GM04504 (cell line): Measurements from ENCODE around the gene CIROP.
A peak's percentile ranks its signal among the peaks of the same experiment; 100 is the strongest.
"Not testable (repeated sequence)": the region's sequence is repeated elsewhere in the genome, so short reads cannot be mapped to it uniquely, and the experiment has no call there.

Source experiments
- DNase-seq: peaks from one replicate; pipeline ENCODE4 v3.0.0-alpha.2; 2012; ENCODE audit warnings: low read depth

CIROP gene

DNA sequence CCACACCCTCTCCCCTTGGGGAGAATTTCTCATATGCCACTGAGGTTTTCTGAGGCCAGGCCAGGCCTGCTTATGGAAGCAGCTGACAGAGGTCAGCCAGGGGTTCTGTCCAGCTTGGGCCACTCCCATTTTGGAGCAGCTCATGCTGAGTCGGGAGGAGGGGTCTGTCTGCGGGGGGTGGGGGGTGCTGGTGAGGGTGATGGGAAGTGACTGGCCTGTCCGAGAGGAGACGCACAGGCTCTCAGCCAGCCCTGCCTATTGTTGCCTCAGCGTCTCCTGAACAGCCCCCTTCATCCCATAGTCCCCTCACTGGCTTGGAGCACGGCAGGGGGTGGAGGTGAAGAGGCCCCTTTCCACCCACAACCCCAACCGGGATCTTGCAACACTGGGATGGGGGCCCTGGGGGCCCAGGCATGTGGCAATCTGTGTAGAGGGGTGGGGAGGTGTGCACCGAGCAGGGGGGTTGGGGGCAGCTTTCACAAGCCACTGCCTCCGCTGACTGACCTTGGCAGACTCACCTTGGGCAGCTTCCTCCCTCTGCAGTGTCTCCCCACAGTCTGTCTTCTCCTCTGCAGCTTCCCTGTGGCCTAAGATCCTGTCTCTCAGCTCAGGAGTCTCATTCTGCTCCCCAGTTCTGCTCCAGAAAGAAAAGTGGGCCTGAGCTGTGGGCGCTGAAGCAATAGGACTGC, 8.8 kb upstream of the CIROP start:
- DNase-seq: no peak

DNA sequence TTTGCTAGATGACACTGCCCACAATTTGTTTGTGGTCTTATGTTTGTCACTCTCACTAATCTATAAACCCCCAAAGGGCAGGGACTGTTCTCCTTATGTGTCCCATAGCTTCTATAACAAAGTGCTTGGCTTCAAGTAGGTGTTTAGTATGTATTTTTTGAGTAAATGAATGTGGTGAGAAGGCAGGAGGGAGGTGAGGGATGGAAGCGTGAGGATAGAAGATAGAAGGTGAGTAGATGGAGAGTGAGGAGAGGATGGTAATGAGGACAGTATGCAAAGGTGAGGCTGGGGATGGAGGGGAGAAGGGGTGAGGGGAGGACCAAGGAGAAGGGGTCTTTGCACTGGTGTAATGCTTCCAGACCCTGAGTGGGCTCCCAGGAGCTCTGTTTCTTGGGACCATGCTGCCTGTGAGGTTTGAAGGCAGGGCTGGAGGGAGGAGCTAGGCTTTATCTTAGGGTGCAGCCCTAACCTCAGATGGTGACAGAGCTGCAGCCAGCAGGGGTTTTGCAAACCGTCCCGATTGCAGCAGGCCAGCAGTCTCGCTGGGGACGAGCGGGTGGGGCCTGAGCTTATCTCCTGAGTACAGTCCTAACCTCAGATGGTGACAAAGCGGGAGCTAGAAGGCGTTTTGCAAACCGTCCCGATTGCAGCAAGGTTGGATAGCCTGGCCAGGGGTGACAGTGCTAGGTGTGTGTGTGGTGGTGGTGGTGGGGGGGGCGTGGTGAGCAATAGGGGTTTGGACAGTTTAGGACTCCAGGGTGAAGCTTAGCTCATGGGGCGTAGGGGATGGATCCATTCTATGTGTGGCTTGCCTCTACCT, 7.8 kb upstream of the CIROP start:
- DNase-seq: no peak

DNA sequence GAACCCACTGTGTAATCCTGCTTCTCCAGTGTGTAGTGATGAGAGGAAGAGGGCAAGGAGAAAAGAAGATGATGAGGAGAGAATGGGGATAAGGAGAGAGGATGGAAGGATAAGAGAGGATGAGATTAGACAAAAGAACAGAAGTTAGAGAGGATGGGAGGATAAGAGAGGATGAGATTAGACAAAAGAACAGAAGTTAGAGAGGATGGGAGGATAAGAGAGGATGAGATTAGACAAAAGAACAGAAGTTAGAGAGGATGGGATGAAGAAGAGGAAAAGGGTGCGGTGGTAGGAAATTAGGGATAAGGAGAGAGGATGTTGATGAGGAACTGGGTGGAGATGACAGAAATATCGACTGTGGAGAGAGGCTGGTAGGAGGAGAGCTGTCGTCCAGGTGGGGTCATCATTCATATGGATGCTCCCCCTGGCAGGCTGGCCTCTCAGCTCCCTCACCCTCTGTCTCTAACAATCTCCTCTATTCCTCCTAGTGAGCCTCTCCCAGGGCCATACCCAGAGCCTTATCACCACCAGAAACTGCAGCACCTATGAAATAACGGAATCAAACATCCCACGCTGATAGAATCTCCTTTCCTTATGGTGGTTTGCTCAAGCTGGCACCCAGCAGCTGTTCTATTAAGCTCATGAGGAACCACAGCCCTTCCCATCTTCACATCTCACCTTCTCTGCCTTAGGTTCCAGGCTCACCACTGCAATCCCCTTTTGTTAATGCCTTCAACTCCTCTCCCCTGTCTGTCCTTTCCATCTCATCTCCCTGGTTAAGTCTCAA, 6.0 kb upstream of the CIROP start:
- DNase-seq: no peak

DNA sequence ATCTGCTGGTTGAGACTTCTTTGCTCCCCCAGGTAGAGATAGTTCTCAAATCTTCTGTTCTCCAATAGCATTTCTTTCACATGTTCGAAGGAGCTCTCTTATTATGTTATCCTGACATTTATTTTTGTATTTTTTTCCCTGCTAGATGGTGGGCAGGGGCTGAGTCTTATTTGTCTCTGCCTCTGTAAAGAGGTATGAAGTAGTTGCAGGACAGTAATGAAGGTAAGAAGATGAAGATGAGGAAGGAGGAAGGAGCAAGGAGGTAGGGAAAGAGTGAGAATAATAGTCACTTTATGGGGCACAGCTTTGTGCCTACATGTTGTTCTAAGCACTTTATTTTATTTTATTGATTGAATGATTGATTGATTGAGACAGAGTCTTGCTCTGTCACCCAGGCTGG, 5.0 kb upstream of the CIROP start:
- DNase-seq: no peak

DNA sequence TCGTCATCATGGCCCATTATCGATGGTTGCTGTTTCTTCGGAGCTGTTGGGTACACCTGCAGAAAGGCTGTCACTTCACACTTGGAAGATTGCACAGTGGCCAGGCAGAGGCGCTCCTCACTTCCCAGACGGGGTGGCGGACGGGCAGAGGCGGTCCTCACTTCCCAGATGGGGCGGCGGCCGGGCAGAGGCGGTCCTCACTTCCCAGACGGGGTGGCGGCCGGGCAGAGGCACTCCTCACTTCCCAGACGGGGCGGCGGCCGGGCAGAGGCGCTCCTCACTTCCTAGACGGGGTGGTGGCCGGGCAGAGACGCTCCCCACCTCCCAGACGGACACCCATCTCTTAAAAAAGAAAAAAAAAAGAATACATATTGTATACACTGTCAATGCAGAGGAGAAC, 3.4 kb upstream of the CIROP start:
- not testable (repeated sequence) for DNase-seq

DNA sequence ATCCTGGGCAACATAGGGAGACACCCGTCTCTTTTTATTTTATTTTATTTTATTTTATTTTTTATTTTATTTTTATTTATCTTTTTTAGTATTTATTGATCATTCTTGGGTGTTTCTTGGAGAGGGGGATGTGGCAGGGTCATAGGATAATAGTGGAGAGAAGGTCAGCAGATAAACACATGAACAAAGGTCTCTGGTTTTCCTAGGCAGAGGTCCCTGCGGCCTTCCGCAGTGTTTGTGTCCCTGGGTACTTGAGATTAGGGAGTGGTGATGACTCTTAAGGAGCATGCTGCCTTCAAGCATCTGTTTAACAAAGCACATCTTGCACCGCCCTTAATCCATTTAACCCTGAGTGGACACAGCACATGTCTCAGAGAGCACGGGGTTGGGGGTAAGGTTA, 2.8 kb upstream of the CIROP start:
- DNase-seq: not testable (repeated sequence)

DNA sequence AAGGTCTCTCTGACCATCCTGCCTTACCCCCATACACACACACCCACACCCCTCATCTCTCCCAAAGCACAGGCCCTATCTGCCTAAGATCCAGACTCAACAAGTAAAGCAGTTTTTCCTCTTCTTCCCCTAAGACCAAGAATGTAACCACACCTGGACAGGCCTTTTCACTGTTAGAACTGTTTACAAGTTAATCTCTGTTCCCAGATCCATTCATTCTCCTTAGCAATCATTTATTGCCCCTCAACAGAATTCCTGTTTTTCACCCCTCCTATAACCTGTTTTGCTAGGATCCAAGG, 1.9 kb upstream of the CIROP start:
- DNase-seq: no peak

DNA sequence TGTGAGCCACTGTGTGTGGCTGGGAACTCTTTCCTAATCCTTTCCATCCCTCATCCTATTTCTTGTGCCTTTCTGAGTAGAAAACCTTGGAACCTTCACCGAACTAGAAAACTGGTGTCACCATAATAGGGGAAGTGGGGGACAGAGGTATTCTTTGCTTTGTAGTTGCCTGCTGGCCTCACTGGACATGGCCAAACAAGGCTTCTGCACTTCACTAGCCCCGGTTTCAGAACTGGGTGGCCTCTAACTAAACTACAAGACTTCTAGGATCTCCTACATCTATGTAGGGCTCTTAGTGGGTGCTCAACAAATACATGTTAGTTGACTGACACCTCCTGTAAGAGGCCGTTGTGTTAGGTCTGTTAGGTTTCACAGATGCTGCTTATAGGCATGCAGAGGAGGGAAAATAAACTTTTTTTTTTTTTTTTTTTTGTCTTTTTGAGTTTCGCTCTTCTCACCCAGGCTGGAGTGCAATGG, 597 bp upstream of the CIROP start:
- DNase-seq: no peak

DNA sequence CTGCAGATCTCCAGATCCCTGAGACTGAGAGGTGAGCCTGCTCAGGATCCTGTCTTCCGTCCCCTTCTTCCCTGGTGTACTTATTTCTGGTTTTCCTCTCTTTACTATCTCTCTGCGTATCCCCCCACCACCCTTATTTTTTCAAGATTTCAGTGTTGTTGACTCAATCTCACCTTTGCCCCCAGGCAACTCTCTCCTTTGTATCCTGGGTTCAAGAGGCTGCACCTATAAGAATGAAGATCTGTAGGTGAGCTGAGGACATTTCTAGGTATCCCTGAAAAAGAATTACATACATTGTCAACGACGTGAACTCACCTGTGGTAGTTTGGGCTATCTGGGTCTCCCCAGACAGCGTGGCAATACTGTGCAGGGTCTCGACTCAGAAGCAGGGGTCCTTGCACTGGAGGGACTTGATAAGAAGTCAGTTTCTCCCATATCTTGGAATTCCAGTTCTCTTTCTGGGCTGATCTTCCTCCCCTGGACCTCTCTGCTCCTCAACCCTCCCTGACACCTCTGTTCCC, 659 bp downstream of the CIROP start:
- DNase-seq: no peak

DNA sequence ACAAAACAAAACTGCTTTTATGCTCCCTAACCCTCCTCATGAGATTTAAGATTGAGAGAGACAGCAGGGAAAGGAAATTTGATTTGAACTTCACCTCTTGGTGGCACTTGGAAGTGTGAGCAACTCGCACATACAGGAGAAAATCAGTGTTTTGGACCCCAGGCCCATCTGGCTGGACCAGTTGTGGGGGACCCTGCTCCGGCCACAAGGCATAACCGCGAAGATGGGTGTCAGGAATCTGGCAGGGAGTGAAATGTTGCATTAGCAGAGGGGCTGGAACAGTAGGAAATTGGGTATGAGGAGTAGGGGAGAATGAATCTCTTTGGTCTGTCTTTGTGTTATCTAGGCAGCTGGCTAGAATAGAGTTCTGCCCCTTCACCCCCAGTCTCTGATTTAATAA, 1.2 kb downstream of the CIROP start:
- no peak for DNase-seq

DNA sequence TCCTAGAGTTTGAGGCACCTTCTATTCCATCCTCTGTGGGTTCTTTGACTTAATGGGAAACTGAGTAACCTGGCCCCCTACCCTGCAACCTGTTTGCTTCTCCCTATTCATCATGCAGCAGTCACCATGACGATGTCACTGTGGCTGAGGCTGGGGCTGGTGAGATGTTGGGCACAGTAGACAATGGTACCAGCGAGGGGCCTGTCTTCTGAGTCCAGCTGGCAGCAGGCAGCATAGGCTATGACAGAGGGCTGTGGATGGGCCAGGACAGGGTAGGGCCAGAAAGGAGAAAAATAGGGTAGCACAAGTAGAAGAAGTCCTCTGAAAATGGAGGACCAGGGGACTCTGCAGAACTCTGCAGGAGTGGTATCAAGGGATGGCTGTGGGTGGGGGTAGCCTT, 2.0 kb downstream of the CIROP start:
- no peak for DNase-seq

DNA sequence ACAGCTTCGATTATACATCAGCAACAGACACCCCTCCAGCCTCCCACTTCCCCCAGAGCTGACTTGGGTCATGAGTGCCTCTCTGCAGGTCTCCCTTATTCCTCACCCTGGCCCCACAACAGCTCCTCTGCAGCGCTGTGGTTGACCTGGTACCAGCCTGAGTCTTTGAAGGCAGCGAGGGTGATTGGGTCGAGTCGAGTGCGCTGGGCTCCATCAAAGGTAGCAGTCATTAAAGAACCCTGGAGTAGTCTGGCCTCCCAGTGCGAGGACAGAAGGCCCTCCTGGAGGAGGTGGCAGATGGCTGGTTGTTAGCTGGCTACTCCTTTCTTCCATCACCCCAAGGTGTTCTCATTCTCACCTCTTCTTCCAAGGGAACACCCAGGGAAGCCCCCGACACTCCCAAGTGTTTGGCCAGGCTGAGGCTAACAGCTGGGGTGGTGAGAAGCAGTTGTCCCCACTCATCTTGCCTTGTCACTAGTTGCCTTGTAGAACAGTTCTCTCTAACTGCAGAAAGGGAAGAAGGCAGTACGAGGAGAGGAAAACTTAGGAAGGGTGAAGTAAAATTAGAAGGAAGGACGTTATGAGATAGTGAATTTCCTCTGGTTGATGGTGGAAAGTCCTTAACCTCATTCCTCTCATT, 2.7 kb downstream of the CIROP start:
- DNase-seq: no peak

DNA sequence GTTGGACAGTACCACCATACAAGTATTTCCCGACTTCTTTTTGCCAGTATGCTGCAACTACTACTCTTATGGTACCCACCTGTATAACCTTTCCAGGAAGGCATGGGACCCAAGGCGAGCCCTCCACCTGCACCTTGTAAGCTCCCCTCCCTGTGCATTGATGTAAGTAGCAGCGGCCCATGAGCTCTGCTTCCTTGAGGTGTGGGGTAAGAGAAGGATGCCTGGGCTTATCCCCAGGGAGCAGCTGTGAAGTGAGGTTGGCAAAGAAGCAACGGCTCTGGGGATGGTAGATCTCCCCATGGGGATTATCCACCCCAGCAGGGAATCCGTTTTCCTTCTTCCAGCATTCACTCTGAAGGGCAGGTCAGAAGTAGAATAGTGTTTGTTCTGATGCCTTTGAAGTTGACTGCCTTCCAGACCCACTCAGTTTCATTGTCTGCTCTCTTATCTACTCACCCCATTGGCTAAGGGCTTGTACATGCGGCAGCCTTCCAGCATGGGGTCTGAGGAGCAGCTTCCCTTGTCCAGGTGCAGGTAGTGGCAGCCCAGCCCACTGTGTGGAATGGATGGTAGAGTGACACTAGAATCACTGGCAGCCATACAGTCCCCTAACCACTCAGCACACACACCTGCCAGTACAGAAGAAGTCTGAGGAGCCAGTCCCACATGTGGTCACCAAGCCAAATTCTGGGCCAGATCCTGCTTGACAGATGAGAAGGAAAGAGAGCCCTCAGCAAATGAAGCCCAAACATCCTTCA, 3.4 kb downstream of the CIROP start:
- no peak for DNase-seq

DNA sequence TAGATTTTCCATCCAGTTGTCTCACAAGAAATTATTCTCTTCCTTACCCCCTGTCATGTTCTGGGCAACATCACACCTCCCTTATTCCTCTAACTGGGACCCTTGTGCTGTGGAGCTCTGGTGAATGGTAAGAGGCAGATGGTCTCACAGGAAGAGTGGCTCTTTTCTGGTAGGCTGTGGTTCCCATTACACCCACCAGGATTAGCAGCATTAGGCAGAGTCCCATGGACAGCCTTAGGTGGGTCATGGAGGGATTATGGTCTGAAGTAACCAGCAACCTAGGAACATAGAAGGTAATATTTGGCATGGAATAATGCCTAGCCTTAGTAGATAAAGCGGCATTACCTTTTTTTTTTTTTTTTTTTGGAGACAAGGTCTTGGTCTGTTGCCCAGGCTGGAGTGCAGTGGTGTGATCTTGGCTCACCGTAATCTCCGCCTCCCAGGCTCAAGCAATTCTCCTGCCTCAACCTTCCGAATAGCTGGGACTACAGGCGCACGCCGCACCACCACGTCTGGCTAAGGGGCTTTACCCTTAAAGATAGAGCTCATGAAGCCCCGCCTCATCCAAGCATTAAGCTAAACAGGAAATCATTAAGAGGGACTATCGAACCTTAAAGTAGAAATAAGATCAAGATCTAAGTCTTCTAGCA, 5.5 kb downstream of the CIROP start:
- no peak for DNase-seq

DNA sequence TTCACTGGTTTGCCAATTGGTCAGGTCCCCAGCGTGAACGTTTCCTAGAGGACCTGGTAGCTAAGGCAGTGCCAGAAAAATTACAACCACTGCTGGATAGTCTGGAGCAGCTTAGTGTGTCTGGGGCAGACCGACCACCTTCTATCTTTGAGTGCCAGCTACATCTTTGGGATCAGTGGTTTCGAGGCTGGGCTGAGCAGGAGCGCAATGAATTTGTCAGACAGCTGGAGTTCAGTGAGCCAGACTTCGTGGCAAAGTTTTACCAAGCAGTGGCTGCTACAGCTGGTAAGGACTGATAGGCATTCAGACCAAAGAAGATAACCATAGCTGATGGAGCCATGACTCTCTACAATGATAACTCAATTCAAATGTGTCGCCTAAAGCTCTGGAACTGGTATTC, 7.0 kb downstream of the CIROP start:
- no peak for DNase-seq

DNA sequence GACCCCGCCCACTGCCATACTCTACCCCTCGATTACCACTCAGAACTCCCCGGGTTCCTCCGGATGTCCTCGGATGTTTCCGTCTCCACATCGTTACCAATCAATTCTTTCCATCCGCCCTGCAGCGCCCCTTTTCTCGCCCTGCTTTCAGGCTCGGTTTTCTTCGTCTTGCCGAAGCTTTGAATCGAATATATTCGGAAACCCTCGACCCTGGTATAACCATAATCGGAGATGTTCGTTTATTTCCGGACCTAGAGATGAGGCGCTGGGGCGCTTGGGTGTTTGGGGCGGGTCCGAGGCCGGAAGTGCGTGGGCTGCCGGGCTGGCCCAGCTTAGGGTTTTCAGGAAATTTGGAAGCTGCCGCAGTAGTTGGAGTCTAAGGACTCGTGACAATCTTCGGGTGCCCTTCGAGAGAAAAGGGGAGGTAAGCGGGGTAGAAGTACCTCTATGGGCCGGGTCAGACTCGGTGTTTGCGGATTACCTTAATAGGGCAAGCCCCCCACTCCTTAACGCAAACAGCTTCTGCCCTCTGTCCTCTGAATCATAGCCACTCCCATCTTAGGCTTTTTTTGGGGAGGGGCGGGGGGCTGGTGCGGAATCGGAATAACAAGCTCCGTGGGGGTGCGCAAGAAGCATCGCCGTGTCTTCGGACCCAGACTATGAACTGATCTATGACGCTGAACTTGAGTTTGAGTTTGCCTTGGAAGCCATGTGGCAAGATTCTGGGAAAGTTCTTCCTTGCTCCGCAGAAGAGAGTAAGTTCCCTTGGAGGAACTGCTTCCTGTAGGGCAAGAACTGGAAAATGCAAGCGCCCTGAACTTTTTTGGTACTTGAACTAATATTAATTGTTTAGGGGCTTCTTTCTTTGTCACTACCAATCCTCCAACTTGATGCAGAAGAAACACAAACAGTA, 9.3 kb downstream of the CIROP start, which contains the start of gene C14orf119:
TSS of gene C14orf119 (plus strand) at position 310 of the 913 bp plus-strand sequence. CDS start 2,154 bp downstream, outside the sequence.
- DNase-seq: peak; percentile 99

DNA sequence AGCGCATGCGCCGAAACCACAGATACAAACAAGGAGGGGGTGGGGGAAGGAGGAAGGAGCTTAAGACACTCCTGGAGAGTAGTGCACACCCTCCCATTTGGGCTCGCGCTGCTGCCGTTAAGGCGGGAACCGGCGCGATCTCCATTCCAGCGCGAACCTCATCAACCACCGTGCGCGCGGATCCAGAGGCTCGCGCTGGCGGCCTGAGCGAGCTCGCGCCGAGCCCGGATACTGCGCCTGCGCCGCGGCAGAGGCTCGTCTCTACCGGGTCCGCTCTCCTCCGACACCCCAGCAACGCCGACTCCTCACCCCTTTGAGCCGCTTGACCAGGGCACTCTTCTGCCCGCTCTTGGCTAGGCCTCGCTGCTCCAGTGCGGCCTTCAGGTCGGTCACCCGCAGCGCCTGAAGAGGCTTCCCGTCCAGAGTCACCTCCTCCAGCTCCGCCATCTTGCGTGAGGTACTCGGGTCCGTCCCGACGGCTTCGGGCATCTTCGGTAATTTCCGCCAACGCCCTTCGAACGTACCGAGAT, 10.1 kb downstream of the CIROP start, which contains the start of gene ACIN1:
TSS of gene ACIN1 (minus strand) at position 471 of the 530 bp plus-strand sequence. CDS start at position 447, 24 bp downstream.
- peak; percentile 62 for DNase-seq

DNA sequence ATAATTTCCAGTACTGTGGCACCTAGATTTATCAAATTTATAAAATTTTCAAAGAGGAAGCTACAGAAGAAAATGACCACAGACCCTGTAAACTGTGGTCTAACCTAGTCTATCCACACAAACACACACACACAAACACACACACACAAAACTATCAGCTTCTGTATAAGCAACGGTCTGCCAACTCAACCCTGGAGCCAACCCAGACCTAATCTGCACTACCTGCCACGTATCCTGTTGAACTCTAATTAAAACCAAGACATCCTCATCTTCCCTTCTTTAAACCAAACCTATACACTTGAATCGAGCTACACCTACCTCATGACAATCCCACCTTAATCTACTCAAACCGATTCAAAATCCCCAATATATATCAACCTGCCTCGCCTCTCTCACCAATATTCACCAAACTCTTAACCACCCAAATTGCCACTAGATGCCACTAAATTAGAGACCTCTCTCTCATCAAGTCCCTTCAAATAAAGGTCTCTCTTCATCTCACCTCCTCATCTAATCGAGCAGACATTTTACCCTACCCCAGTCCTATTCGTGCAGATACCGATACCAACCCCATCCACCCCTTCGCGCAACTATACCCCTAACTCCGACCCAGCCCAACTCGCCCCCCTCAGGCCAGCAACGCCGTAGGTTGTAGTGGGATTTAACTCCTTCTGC, 10.7 kb downstream of the CIROP start:
- no peak for DNase-seq

DNA sequence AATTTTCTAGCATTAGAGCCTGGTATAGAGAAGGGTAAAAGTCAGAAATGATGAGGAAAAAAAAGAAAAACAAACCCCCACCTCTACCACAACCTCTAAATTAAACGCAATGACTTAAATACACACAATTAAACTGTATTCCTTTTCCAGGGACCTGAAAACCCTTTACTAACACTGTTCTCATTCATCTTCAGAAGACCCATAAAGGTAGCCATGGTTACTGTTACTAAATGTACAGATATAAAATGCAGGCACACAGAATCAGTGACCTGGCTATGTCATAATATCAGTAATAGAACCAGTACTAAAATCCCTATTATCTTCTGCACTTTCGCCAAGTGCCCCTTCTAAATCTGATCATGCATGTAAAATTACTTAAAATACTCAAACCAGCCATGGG, 11.3 kb downstream of the CIROP start:
- no peak for DNase-seq
